SK-N-SH (cell line): ENCODE data around the gene LARP1. TPM values are rescaled to one million over a fixed set of nuclear protein-coding genes. Genes with fewer than 3 reads are reported as not detected.

Source experiments
- CHD2 ChIP-seq: fragments of 150-350 bp; IDR thresholded peaks from 2 replicates; pipeline ENCODE4 v1.6.1; 2018; ENCODE audit warnings: low read length; ENCODE audit not compliant: partially characterized antibody
- ELF1 ChIP-seq: IDR thresholded peaks from 2 replicates; pipeline ENCODE4 v1.4.0; 2012
- FOSL2 ChIP-seq: IDR thresholded peaks from 2 replicates; pipeline ENCODE4 v1.4.0; 2012; ENCODE audit warnings: low read depth, mild to moderate bottlenecking, moderate library complexity, borderline replicate concordance
- FOXJ3 ChIP-seq: sonication (generic); formaldehyde crosslinking; IDR thresholded peaks from 2 replicates; pipeline ENCODE4 v1.5.1; 2020; ENCODE audit warnings: mild to moderate bottlenecking, missing genetic modification reagents
- GABPA ChIP-seq: IDR thresholded peaks from 2 replicates; pipeline ENCODE4 v1.4.0; 2012; ENCODE audit warnings: low read depth, mild to moderate bottlenecking
- GATA2 ChIP-seq: sonication (generic); formaldehyde crosslinking; IDR thresholded peaks from 2 replicates; pipeline ENCODE4 v1.5.0; 2020; ENCODE audit warnings: mild to moderate bottlenecking, missing genetic modification reagents
- MEF2A ChIP-seq: IDR thresholded peaks from 2 replicates; pipeline ENCODE4 v1.4.0; 2012; ENCODE audit warnings: low read depth, borderline replicate concordance
- MXI1 ChIP-seq: IDR thresholded peaks from 2 replicates; pipeline ENCODE4 v1.6.1; 2012; ENCODE audit warnings: mild to moderate bottlenecking, low read depth, low read length, improper control_type of control experiment
- POLR2AphosphoS5 ChIP-seq: IDR thresholded peaks from 2 replicates; pipeline ENCODE4 v1.6.1; 2012; ENCODE audit warnings: low read depth, low read length
- RCOR1 ChIP-seq: fragments of 150-350 bp; IDR thresholded peaks from 2 replicates; pipeline ENCODE4 v1.6.1; 2017; ENCODE audit warnings: antibody characterized with exemption, low read length
- RXRA ChIP-seq: IDR thresholded peaks from 2 replicates; pipeline ENCODE4 v1.4.0; 2012; ENCODE audit warnings: low read depth, mild to moderate bottlenecking, borderline replicate concordance
- TAF1 ChIP-seq: IDR thresholded peaks from 2 replicates; pipeline ENCODE4 v1.6.1; 2012; ENCODE audit warnings: low read depth, mild to moderate bottlenecking, low read length, moderate library complexity, borderline replicate concordance
- TEAD4 ChIP-seq: IDR thresholded peaks from 2 replicates; pipeline ENCODE4 v1.4.0; 2012; ENCODE audit warnings: mild to moderate bottlenecking, borderline replicate concordance; ENCODE audit not compliant: insufficient read depth
- polyA plus RNA-seq, 3 experiments: library from polyadenylated mRNA; depleted of rRNA; stranded (reverse); fragments of >200 nt; gene quantifications; 2 replicates each; pipeline ENCODE4 v1.2.3, GENCODE V29; 2012
- TF ChIP-seq, protein P1 (sequence below): fragments of 150-350 bp; IDR thresholded peaks from 2 replicates; pipeline ENCODE4 v1.6.1; 2017; ENCODE audit warnings: antibody characterized with exemption, low read length, low read depth, borderline replicate concordance
- TF ChIP-seq, protein P2 (sequence below): IDR thresholded peaks from 2 replicates; pipeline ENCODE4; 2012
- TF ChIP-seq, protein P3 (sequence below): fragments of 200-600 bp; sonication (generic); IDR thresholded peaks from 2 replicates; pipeline ENCODE4 v1.6.1; 2017; ENCODE audit warnings: antibody characterized with exemption, mild to moderate bottlenecking, moderate library complexity
- TF ChIP-seq, protein P4 (sequence below): IDR thresholded peaks from 2 replicates; pipeline ENCODE4 v1.4.0; 2012; ENCODE audit warnings: low read depth, borderline replicate concordance
- TF ChIP-seq, protein P5 (sequence below): IDR thresholded peaks from 2 replicates; pipeline ENCODE4 v1.6.1; 2012; ENCODE audit warnings: mild to moderate bottlenecking, low read depth, low read length, moderate library complexity

Gene LARP1
- polyA plus RNA-seq, 1 of the 3 experiments (the other 2 are of a cell fraction): 57.4 TPM

DNA sequence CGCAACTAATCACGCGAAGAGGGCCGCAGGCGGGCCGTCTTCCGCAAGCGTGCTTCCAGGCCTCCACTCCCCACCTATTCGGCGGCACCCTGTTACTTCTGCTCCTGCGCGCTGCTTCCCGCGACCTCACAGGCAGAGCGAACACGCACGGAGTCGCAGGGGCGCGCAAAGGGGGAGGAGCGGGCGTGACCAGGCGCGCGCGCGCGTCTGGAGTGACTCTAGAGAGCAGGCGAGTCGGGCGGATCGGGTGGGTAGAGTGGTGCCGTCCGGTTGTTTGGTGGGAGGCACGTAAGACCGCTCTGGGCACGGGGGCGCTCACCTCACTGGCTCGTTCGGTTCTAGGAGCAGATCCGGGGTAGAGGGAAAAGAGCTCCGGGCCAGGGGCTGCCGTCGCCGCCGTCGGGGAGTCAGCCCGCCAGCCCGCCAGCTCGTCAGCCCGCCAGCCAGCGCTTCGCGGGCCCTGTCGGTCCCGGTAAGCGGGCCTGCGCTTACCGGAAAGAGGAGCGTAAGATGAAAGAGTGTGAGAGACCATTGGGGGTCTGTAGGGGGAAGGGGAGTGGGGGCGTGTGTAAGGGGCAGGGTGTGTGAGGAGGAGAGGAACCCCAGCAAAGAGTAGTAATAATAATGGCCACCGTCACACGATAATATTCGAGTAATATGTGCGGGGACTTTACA lies 103.3 kb downstream of the LARP1 start, which contains the start of gene CNOT8 (continued):
- TF ChIP-seq, protein P1, sequence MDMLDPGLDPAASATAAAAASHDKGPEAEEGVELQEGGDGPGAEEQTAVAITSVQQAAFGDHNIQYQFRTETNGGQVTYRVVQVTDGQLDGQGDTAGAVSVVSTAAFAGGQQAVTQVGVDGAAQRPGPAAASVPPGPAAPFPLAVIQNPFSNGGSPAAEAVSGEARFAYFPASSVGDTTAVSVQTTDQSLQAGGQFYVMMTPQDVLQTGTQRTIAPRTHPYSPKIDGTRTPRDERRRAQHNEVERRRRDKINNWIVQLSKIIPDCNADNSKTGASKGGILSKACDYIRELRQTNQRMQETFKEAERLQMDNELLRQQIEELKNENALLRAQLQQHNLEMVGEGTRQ: no peak
- TF ChIP-seq MXI1 (peak; percentile 83; the same call in 1 of the 2 replicates), CHD2 (no peak), MEF2A (no peak), RXRA (no peak), FOXJ3 (CRISPR knock-in tag) (no peak), GATA2 (CRISPR knock-in tag) (no peak), FOSL2 (no peak), TEAD4 (no peak), GABPA (peak; percentile 77), RCOR1 (0 out of 2 replicates have a peak, but pooled peaks have one; percentile 8), POLR2AphosphoS5 (peak; percentile 90), TAF1 (no peak; the same call in none of the 2 replicates), ELF1 (no peak)
- TF ChIP-seq, protein P2, sequence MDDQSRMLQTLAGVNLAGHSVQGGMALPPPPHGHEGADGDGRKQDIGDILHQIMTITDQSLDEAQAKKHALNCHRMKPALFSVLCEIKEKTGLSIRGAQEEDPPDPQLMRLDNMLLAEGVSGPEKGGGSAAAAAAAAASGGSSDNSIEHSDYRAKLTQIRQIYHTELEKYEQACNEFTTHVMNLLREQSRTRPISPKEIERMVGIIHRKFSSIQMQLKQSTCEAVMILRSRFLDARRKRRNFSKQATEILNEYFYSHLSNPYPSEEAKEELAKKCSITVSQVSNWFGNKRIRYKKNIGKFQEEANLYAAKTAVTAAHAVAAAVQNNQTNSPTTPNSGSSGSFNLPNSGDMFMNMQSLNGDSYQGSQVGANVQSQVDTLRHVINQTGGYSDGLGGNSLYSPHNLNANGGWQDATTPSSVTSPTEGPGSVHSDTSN: 0 out of 2 replicates have a peak, but pooled peaks have one; percentile 3
- TF ChIP-seq, protein P3, sequence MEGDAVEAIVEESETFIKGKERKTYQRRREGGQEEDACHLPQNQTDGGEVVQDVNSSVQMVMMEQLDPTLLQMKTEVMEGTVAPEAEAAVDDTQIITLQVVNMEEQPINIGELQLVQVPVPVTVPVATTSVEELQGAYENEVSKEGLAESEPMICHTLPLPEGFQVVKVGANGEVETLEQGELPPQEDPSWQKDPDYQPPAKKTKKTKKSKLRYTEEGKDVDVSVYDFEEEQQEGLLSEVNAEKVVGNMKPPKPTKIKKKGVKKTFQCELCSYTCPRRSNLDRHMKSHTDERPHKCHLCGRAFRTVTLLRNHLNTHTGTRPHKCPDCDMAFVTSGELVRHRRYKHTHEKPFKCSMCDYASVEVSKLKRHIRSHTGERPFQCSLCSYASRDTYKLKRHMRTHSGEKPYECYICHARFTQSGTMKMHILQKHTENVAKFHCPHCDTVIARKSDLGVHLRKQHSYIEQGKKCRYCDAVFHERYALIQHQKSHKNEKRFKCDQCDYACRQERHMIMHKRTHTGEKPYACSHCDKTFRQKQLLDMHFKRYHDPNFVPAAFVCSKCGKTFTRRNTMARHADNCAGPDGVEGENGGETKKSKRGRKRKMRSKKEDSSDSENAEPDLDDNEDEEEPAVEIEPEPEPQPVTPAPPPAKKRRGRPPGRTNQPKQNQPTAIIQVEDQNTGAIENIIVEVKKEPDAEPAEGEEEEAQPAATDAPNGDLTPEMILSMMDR: no peak
- TF ChIP-seq, protein P4, sequence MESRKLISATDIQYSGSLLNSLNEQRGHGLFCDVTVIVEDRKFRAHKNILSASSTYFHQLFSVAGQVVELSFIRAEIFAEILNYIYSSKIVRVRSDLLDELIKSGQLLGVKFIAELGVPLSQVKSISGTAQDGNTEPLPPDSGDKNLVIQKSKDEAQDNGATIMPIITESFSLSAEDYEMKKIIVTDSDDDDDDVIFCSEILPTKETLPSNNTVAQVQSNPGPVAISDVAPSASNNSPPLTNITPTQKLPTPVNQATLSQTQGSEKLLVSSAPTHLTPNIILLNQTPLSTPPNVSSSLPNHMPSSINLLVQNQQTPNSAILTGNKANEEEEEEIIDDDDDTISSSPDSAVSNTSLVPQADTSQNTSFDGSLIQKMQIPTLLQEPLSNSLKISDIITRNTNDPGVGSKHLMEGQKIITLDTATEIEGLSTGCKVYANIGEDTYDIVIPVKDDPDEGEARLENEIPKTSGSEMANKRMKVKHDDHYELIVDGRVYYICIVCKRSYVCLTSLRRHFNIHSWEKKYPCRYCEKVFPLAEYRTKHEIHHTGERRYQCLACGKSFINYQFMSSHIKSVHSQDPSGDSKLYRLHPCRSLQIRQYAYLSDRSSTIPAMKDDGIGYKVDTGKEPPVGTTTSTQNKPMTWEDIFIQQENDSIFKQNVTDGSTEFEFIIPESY: 0 out of 2 replicates have a peak, but pooled peaks have one; percentile 14
- TF ChIP-seq, protein P5, sequence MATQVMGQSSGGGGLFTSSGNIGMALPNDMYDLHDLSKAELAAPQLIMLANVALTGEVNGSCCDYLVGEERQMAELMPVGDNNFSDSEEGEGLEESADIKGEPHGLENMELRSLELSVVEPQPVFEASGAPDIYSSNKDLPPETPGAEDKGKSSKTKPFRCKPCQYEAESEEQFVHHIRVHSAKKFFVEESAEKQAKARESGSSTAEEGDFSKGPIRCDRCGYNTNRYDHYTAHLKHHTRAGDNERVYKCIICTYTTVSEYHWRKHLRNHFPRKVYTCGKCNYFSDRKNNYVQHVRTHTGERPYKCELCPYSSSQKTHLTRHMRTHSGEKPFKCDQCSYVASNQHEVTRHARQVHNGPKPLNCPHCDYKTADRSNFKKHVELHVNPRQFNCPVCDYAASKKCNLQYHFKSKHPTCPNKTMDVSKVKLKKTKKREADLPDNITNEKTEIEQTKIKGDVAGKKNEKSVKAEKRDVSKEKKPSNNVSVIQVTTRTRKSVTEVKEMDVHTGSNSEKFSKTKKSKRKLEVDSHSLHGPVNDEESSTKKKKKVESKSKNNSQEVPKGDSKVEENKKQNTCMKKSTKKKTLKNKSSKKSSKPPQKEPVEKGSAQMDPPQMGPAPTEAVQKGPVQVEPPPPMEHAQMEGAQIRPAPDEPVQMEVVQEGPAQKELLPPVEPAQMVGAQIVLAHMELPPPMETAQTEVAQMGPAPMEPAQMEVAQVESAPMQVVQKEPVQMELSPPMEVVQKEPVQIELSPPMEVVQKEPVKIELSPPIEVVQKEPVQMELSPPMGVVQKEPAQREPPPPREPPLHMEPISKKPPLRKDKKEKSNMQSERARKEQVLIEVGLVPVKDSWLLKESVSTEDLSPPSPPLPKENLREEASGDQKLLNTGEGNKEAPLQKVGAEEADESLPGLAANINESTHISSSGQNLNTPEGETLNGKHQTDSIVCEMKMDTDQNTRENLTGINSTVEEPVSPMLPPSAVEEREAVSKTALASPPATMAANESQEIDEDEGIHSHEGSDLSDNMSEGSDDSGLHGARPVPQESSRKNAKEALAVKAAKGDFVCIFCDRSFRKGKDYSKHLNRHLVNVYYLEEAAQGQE: 0 out of 2 replicates have a peak, but pooled peaks have one; percentile 16
